ENCODE measurements around the gene GPBP1L1.
"Not testable (repeated sequence)": the region's sequence is repeated elsewhere in the genome, so short reads cannot be mapped to it uniquely, and the experiment has no call there.

GPBP1L1 gene

GRCh38 chr1:45684402-45684801, 1.9 kb downstream of the GPBP1L1 start:
- no peak for DNase-seq
- peaks cover 3% of the 10 kb centered on the region for H3K4me1 ChIP-seq (ENCODE audit: control insufficient read depth, insufficient read depth, low read length, poor library complexity, severe bottlenecking)
- H3K9me3 ChIP-seq (ENCODE audit: control insufficient read depth, low read length): no peaks in the 10 kb centered on the region
- no peak overlapping the region for H3K27ac ChIP-seq (ENCODE audit: insufficient read depth, low read length, poor library complexity, severe bottlenecking)
- H3K36me3 ChIP-seq (ENCODE audit: control insufficient read depth, insufficient read depth, low read length): no peaks in the 10 kb centered on the region
- no peak overlapping the region for H3K4me3 ChIP-seq (ENCODE audit: insufficient read depth, low read depth, low read length, poor library complexity, severe bottlenecking)
- no peaks in the 10 kb centered on the region for H3K27me3 ChIP-seq (replicated peaks; ENCODE audit: control insufficient read depth, insufficient read depth, low read length, poor library complexity, severe bottlenecking)

GRCh38 chr1:45682942-45683341, 3.4 kb downstream of the GPBP1L1 start:
- H3K27ac ChIP-seq (ENCODE audit: insufficient read depth, low read length, poor library complexity, severe bottlenecking): no peak overlapping the region
- H3K36me3 ChIP-seq (ENCODE audit: control insufficient read depth, insufficient read depth, low read length): no peaks in the 10 kb centered on the region
- H3K9me3 ChIP-seq (ENCODE audit: control insufficient read depth, low read length): no peaks in the 10 kb centered on the region
- H3K4me3 ChIP-seq (ENCODE audit: insufficient read depth, low read depth, low read length, poor library complexity, severe bottlenecking): no peak overlapping the region
- DNase-seq: no peak
- H3K27me3 ChIP-seq (replicated peaks; ENCODE audit: control insufficient read depth, insufficient read depth, low read length, poor library complexity, severe bottlenecking): no peaks in the 10 kb centered on the region
- H3K4me1 ChIP-seq (ENCODE audit: control insufficient read depth, insufficient read depth, low read length, poor library complexity, severe bottlenecking): peaks cover 3% of the 10 kb centered on the region

GRCh38 chr1:45679123-45679522, 7.2 kb downstream of the GPBP1L1 start:
- peaks cover under 1% of the 10 kb centered on the region for H3K4me1 ChIP-seq (ENCODE audit: control insufficient read depth, insufficient read depth, low read length, poor library complexity, severe bottlenecking)
- no peaks in the 10 kb centered on the region for H3K27me3 ChIP-seq (replicated peaks; ENCODE audit: control insufficient read depth, insufficient read depth, low read length, poor library complexity, severe bottlenecking)
- no peak for DNase-seq
- no peak overlapping the region for H3K4me3 ChIP-seq (ENCODE audit: insufficient read depth, low read depth, low read length, poor library complexity, severe bottlenecking)
- H3K27ac ChIP-seq (ENCODE audit: insufficient read depth, low read length, poor library complexity, severe bottlenecking): no peak overlapping the region
- H3K36me3 ChIP-seq (ENCODE audit: control insufficient read depth, insufficient read depth, low read length): no peaks in the 10 kb centered on the region
- H3K9me3 ChIP-seq (ENCODE audit: control insufficient read depth, low read length): no peaks in the 10 kb centered on the region

- no peak overlapping the region for H3K4me3 ChIP-seq (ENCODE audit: insufficient read depth, low read depth, low read length, poor library complexity, severe bottlenecking)
- H3K36me3 ChIP-seq (ENCODE audit: control insufficient read depth, insufficient read depth, low read length): no peaks in the 10 kb centered on the region
- H3K4me1 ChIP-seq (ENCODE audit: control insufficient read depth, insufficient read depth, low read length, poor library complexity, severe bottlenecking): no peaks in the 10 kb centered on the region
- DNase-seq: no peak
- H3K27me3 ChIP-seq (replicated peaks; ENCODE audit: control insufficient read depth, insufficient read depth, low read length, poor library complexity, severe bottlenecking): no peaks in the 10 kb centered on the region
- H3K9me3 ChIP-seq (ENCODE audit: control insufficient read depth, low read length): no peaks in the 10 kb centered on the region
- no peak overlapping the region for H3K27ac ChIP-seq (ENCODE audit: insufficient read depth, low read length, poor library complexity, severe bottlenecking)
Measured at GRCh38 chr1:45678489-45678888, 7.8 kb downstream of the GPBP1L1 start.

GRCh38 chr1:45677751-45678245, 8.5 kb downstream of the GPBP1L1 start:
- H3K27ac ChIP-seq (ENCODE audit: insufficient read depth, low read length, poor library complexity, severe bottlenecking): no peak overlapping the region
- DNase-seq: no peak
- H3K9me3 ChIP-seq (ENCODE audit: control insufficient read depth, low read length): no peaks in the 10 kb centered on the region
- no peaks in the 10 kb centered on the region for H3K4me1 ChIP-seq (ENCODE audit: control insufficient read depth, insufficient read depth, low read length, poor library complexity, severe bottlenecking)
- H3K4me3 ChIP-seq (ENCODE audit: insufficient read depth, low read depth, low read length, poor library complexity, severe bottlenecking): no peak overlapping the region
- no peaks in the 10 kb centered on the region for H3K36me3 ChIP-seq (ENCODE audit: control insufficient read depth, insufficient read depth, low read length)
- H3K27me3 ChIP-seq (replicated peaks; ENCODE audit: control insufficient read depth, insufficient read depth, low read length, poor library complexity, severe bottlenecking): no peaks in the 10 kb centered on the region

- not testable (repeated sequence) for H3K4me3 ChIP-seq (ENCODE audit: insufficient read depth, low read depth, low read length, poor library complexity, severe bottlenecking); H3K27me3 ChIP-seq (replicated peaks; ENCODE audit: control insufficient read depth, insufficient read depth, low read length, poor library complexity, severe bottlenecking); H3K36me3 ChIP-seq (ENCODE audit: control insufficient read depth, insufficient read depth, low read length); H3K4me1 ChIP-seq (ENCODE audit: control insufficient read depth, insufficient read depth, low read length, poor library complexity, severe bottlenecking); H3K27ac ChIP-seq (ENCODE audit: insufficient read depth, low read length, poor library complexity, severe bottlenecking); H3K9me3 ChIP-seq (ENCODE audit: control insufficient read depth, low read length); DNase-seq
Measured at GRCh38 chr1:45676553-45676952, 9.8 kb downstream of the GPBP1L1 start.

GRCh38 chr1:45674478-45674877, 11.9 kb downstream of the GPBP1L1 start:
- no peak for DNase-seq
- no peak overlapping the region for H3K4me3 ChIP-seq (ENCODE audit: insufficient read depth, low read depth, low read length, poor library complexity, severe bottlenecking)
- no peak overlapping the region for H3K27ac ChIP-seq (ENCODE audit: insufficient read depth, low read length, poor library complexity, severe bottlenecking)
- no peaks in the 10 kb centered on the region for H3K9me3 ChIP-seq (ENCODE audit: control insufficient read depth, low read length)
- no peaks in the 10 kb centered on the region for H3K4me1 ChIP-seq (ENCODE audit: control insufficient read depth, insufficient read depth, low read length, poor library complexity, severe bottlenecking)
- H3K27me3 ChIP-seq (replicated peaks; ENCODE audit: control insufficient read depth, insufficient read depth, low read length, poor library complexity, severe bottlenecking): no peaks in the 10 kb centered on the region
- H3K36me3 ChIP-seq (ENCODE audit: control insufficient read depth, insufficient read depth, low read length): no peaks in the 10 kb centered on the region

GRCh38 chr1:45673956-45674355, 12.4 kb downstream of the GPBP1L1 start:
- Histone ChIP-seq H3K27me3 (replicated peaks; ENCODE audit: control insufficient read depth, insufficient read depth, low read length, poor library complexity, severe bottlenecking) (no peaks in the 10 kb centered on the region), H3K4me3 (ENCODE audit: insufficient read depth, low read depth, low read length, poor library complexity, severe bottlenecking) (no peak overlapping the region), H3K36me3 (ENCODE audit: control insufficient read depth, insufficient read depth, low read length) (no peaks in the 10 kb centered on the region), H3K4me1 (ENCODE audit: control insufficient read depth, insufficient read depth, low read length, poor library complexity, severe bottlenecking) (no peaks in the 10 kb centered on the region), H3K27ac (ENCODE audit: insufficient read depth, low read length, poor library complexity, severe bottlenecking) (no peak overlapping the region), H3K9me3 (ENCODE audit: control insufficient read depth, low read length) (no peaks in the 10 kb centered on the region)
- DNase-seq: no peak

- H3K4me3 ChIP-seq (ENCODE audit: insufficient read depth, low read depth, low read length, poor library complexity, severe bottlenecking): no peak overlapping the region
- no peaks in the 10 kb centered on the region for H3K27me3 ChIP-seq (replicated peaks; ENCODE audit: control insufficient read depth, insufficient read depth, low read length, poor library complexity, severe bottlenecking)
- DNase-seq: no peak
- no peaks in the 10 kb centered on the region for H3K4me1 ChIP-seq (ENCODE audit: control insufficient read depth, insufficient read depth, low read length, poor library complexity, severe bottlenecking)
- H3K9me3 ChIP-seq (ENCODE audit: control insufficient read depth, low read length): no peaks in the 10 kb centered on the region
- H3K27ac ChIP-seq (ENCODE audit: insufficient read depth, low read length, poor library complexity, severe bottlenecking): no peak overlapping the region
- no peaks in the 10 kb centered on the region for H3K36me3 ChIP-seq (ENCODE audit: control insufficient read depth, insufficient read depth, low read length)
Measured at GRCh38 chr1:45669859-45670655, 16.3 kb downstream of the GPBP1L1 start.

- H3K36me3 ChIP-seq (ENCODE audit: control insufficient read depth, insufficient read depth, low read length): no peaks in the 10 kb centered on the region
Measured at GRCh38 chr1:45669379-45669778, 17.0 kb downstream of the GPBP1L1 start.

More at GRCh38 chr1:45669379-45669778, 17.0 kb downstream of the GPBP1L1 start:
- H3K27ac ChIP-seq (ENCODE audit: insufficient read depth, low read length, poor library complexity, severe bottlenecking): no peak overlapping the region
- no peak for DNase-seq
- no peaks in the 10 kb centered on the region for H3K9me3 ChIP-seq (ENCODE audit: control insufficient read depth, low read length)
- H3K4me3 ChIP-seq (ENCODE audit: insufficient read depth, low read depth, low read length, poor library complexity, severe bottlenecking): no peak overlapping the region
- H3K4me1 ChIP-seq (ENCODE audit: control insufficient read depth, insufficient read depth, low read length, poor library complexity, severe bottlenecking): no peaks in the 10 kb centered on the region
- no peaks in the 10 kb centered on the region for H3K27me3 ChIP-seq (replicated peaks; ENCODE audit: control insufficient read depth, insufficient read depth, low read length, poor library complexity, severe bottlenecking)
